ENCODE results near the gene PTPRE.

The PTPRE gene

GRCh38 chr10:127949831-127950230 lies 42.9 kb downstream of the PTPRE start:
- DNase-seq: no peak

- no peak for DNase-seq
Observed at GRCh38 chr10:127951861-127952574, 45.1 kb downstream of the PTPRE start.

GRCh38 chr10:127952575-127952869 lies 45.6 kb downstream of the PTPRE start:
- DNase-seq: no peak

- no peak for DNase-seq
Observed at GRCh38 chr10:127952918-127953317, 46.0 kb downstream of the PTPRE start.

GRCh38 chr10:127953876-127954275 lies 47.0 kb downstream of the PTPRE start:
- DNase-seq: no peak

GRCh38 chr10:127959428-127959827 lies 52.5 kb downstream of the PTPRE start:
- no peak for DNase-seq

- peak in 7 of 51 donors; percentile 11 to 51 (median 32) for DNase-seq
Observed at GRCh38 chr10:127961071-127961470, 54.2 kb downstream of the PTPRE start.

- no peak for DNase-seq
Observed at GRCh38 chr10:127962205-127962604, 55.3 kb downstream of the PTPRE start.

- DNase-seq: no peak
Observed at GRCh38 chr10:127963136-127963535, 56.2 kb downstream of the PTPRE start.

- peak in 6 of 51 donors; percentile 11 to 44 (median 33) for DNase-seq
Observed at GRCh38 chr10:127964621-127965020, 57.7 kb downstream of the PTPRE start.

GRCh38 chr10:127966875-127967274 lies 60.0 kb downstream of the PTPRE start:
- DNase-seq: no peak

GRCh38 chr10:127968027-127968441 lies 61.1 kb downstream of the PTPRE start:
- DNase-seq: no peak

- DNase-seq: no peak
Observed at GRCh38 chr10:127968659-127969058, 61.8 kb downstream of the PTPRE start.

GRCh38 chr10:127971101-127971946 lies 64.4 kb downstream of the PTPRE start:
- no peak for DNase-seq

- no peak for DNase-seq
Observed at GRCh38 chr10:127971963-127972615, 65.2 kb downstream of the PTPRE start.

GRCh38 chr10:127972751-127973357 lies 66.0 kb downstream of the PTPRE start:
- DNase-seq: peak in 1 of 51 donors; percentile 30

GRCh38 chr10:127973791-127974311 lies 66.9 kb downstream of the PTPRE start:
- peak in 12 of 51 donors; percentile 25 to 61 (median 44) for DNase-seq

- no peak for DNase-seq
Observed at GRCh38 chr10:127974911-127975310, 68.0 kb downstream of the PTPRE start.

- peak in 1 of 51 donors; percentile 13 for DNase-seq
Observed at GRCh38 chr10:127976286-127976685, 69.4 kb downstream of the PTPRE start.

- DNase-seq: no peak
Observed at GRCh38 chr10:127976701-127977356, 69.9 kb downstream of the PTPRE start.
